GM21529 (cell line): Measurements from ENCODE around the gene KIAA0753.
"Not testable (repeated sequence)": the region's sequence is repeated elsewhere in the genome, so short reads cannot be mapped to it uniquely, and the experiment has no call there.

Source experiments
- ATAC-seq: cut with Tn5 transposase; IDR thresholded peaks from one replicate; pipeline ENCODE4 v1.9.1; 2021; ENCODE audit not compliant: unreplicated experiment

The KIAA0753 gene

GRCh38 chr17:6573982-6574686, 66.4 kb downstream of the KIAA0753 start:
- ATAC-seq = no peak

- ATAC-seq = not testable (repeated sequence)
These were observed 67.0 kb downstream of the KIAA0753 start for GRCh38 chr17:6573495-6573894.

- ATAC-seq = no peak
These were observed 67.5 kb downstream of the KIAA0753 start for GRCh38 chr17:6572972-6573370.

GRCh38 chr17:6571452-6571781, 69.1 kb downstream of the KIAA0753 start:
- no peak for ATAC-seq

GRCh38 chr17:6570731-6571451, 69.6 kb downstream of the KIAA0753 start:
- ATAC-seq = no peak

GRCh38 chr17:6569370-6570285, 70.9 kb downstream of the KIAA0753 start:
- ATAC-seq = no peak

GRCh38 chr17:6568184-6568758, 72.2 kb downstream of the KIAA0753 start:
- no peak for ATAC-seq

GRCh38 chr17:6567528-6568183, 72.9 kb downstream of the KIAA0753 start:
- ATAC-seq = no peak

GRCh38 chr17:6561446-6561845, 79.1 kb downstream of the KIAA0753 start:
- no peak for ATAC-seq

- no peak for ATAC-seq
These were observed 80.0 kb downstream of the KIAA0753 start for GRCh38 chr17:6560496-6560895.

GRCh38 chr17:6559753-6560215, 80.7 kb downstream of the KIAA0753 start:
- no peak for ATAC-seq

GRCh38 chr17:6558932-6559752, 81.4 kb downstream of the KIAA0753 start:
- ATAC-seq = no peak

GRCh38 chr17:6558276-6558675, 82.2 kb downstream of the KIAA0753 start:
- ATAC-seq = no peak

GRCh38 chr17:6557040-6557438, 83.5 kb downstream of the KIAA0753 start:
- no peak for ATAC-seq

- no peak for ATAC-seq
These were observed 84.1 kb downstream of the KIAA0753 start, which contains the start of gene PITPNM3 for GRCh38 chr17:6556121-6557039. Gene PITPNM3 (minus strand): TSS chr17:6556555. CDS start chr17:6556406, 149 bp downstream.

GRCh38 chr17:6555331-6556120, 85.0 kb downstream of the KIAA0753 start:
- no peak for ATAC-seq

GRCh38 chr17:6554871-6555330, 85.6 kb downstream of the KIAA0753 start:
- no peak for ATAC-seq

GRCh38 chr17:6554342-6554741, 86.2 kb downstream of the KIAA0753 start:
- ATAC-seq = no peak
